Renal cortical epithelial cell (primary cell): Measurements from ENCODE around the gene ARL5C. TPM values are rescaled to one million over a fixed set of nuclear protein-coding genes. Genes with fewer than 3 reads are reported as not detected.
A peak's percentile ranks its signal among the peaks of the same experiment; 100 is the strongest.
"Not testable (repeated sequence)": the region's sequence is repeated elsewhere in the genome, so short reads cannot be mapped to it uniquely, and the experiment has no call there.

ENCODE experiments used
- DNase-seq: peaks from one replicate; pipeline ENCODE4 v3.0.0-alpha.2; 2011; ENCODE audit warnings: low read depth
- total RNA-seq: library from RNA; depleted of rRNA; stranded (reverse); fragments of >200 nt; gene quantifications from 2 replicates; pipeline ENCODE4 v1.2.3, GENCODE V29; 2014

Gene ARL5C
- total RNA-seq, 1 donor from 2014 or later = not detected

GRCh38 chr17:39141915-39142664 is 23.9 kb downstream of the ARL5C start:
- no peak for DNase-seq

- DNase-seq = no peak
Measured at GRCh38 chr17:39141294-39141693, 24.7 kb downstream of the ARL5C start.

- no peak for DNase-seq
Measured at GRCh38 chr17:39139561-39139960, 26.4 kb downstream of the ARL5C start.

- peak; percentile 35 for DNase-seq
Measured at GRCh38 chr17:39139161-39139511, 26.8 kb downstream of the ARL5C start.

- no peak for DNase-seq
Measured at GRCh38 chr17:39138431-39139160, 27.4 kb downstream of the ARL5C start.

GRCh38 chr17:39134878-39135277 is 31.1 kb downstream of the ARL5C start:
- no peak for DNase-seq

- peak; percentile 42 for DNase-seq
Measured at GRCh38 chr17:39132192-39132610, 33.8 kb downstream of the ARL5C start.

- no peak for DNase-seq
Measured at GRCh38 chr17:39131616-39132015, 34.3 kb downstream of the ARL5C start.

- no peak for DNase-seq
Measured at GRCh38 chr17:39130205-39130604, 35.8 kb downstream of the ARL5C start.

GRCh38 chr17:39129544-39129943 is 36.4 kb downstream of the ARL5C start:
- DNase-seq = not testable (repeated sequence)

- no peak for DNase-seq
Measured at GRCh38 chr17:39126436-39126835, 39.5 kb downstream of the ARL5C start.

- no peak for DNase-seq
Measured at GRCh38 chr17:39125143-39125875, 40.7 kb downstream of the ARL5C start.

GRCh38 chr17:39123627-39124026 is 42.3 kb downstream of the ARL5C start:
- no peak for DNase-seq

- no peak for DNase-seq
Measured at GRCh38 chr17:39122991-39123390, 43.0 kb downstream of the ARL5C start.

- not testable (repeated sequence) for DNase-seq
Measured at GRCh38 chr17:39121919-39122318, 44.0 kb downstream of the ARL5C start.

- DNase-seq = no peak
Measured at GRCh38 chr17:39118674-39119419, 47.1 kb downstream of the ARL5C start.

GRCh38 chr17:39116224-39116623 is 49.7 kb downstream of the ARL5C start:
- DNase-seq = no peak

GRCh38 chr17:39115135-39115534 is 50.8 kb downstream of the ARL5C start:
- DNase-seq = peak; percentile 51

GRCh38 chr17:39114723-39115122 is 51.2 kb downstream of the ARL5C start:
- no peak for DNase-seq

GRCh38 chr17:39113871-39114270 is 52.1 kb downstream of the ARL5C start:
- no peak for DNase-seq

GRCh38 chr17:39110435-39111136 is 55.4 kb downstream of the ARL5C start:
- peak; percentile 19 for DNase-seq
